ENCODE results near the gene CATSPERB. TPM values are rescaled to one million over a fixed set of nuclear protein-coding genes. Genes with fewer than 3 reads are reported as not detected.
"Not testable (repeated sequence)": the region's sequence is repeated elsewhere in the genome, so short reads cannot be mapped to it uniquely, and the experiment has no call there.

The CATSPERB gene
- total RNA-seq, 1 donor from 2014 or later: 3.0 TPM

DNA sequence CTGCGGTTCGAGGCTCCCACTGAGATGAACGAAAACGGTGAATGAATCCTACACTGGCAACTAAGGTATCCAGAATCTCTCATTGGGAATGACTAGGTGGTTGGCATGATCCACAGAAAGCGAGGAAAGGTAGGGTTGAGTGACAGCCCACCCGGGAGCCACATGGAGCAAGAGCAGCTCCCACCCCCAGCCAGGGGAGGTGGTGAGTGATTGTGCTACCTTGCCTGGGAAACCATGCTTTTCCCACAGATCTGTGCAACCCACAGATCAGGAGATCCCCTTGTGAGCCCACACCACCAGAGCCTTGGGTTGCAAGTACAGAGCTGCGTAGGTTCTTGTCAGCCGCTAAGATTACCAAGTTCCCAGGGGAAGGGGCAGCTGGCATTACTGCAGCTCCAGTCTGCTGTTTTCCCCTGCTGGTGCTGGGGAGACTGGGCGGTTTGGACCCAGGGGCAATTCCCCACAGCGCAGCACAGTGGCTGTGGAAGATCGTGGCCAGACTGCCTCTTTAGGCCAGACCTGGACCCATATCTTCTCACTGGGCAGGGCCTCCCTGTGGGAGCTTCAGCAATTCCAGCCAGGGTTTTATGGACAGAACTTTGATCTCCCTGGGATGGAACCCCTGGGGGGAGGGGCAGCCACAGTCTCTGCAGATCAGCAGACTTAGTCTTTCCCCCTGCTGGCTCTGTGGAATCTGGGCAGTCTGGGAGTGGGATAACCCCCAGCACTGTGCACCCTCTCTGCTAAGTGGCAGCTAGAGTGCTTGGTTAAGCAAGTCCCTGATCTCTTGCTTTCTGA, 177.2 kb downstream of the CATSPERB start:
- TF ChIP-seq, protein P1, sequence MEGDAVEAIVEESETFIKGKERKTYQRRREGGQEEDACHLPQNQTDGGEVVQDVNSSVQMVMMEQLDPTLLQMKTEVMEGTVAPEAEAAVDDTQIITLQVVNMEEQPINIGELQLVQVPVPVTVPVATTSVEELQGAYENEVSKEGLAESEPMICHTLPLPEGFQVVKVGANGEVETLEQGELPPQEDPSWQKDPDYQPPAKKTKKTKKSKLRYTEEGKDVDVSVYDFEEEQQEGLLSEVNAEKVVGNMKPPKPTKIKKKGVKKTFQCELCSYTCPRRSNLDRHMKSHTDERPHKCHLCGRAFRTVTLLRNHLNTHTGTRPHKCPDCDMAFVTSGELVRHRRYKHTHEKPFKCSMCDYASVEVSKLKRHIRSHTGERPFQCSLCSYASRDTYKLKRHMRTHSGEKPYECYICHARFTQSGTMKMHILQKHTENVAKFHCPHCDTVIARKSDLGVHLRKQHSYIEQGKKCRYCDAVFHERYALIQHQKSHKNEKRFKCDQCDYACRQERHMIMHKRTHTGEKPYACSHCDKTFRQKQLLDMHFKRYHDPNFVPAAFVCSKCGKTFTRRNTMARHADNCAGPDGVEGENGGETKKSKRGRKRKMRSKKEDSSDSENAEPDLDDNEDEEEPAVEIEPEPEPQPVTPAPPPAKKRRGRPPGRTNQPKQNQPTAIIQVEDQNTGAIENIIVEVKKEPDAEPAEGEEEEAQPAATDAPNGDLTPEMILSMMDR (IDR thresholded peaks at IDR 0.05): no peak
- no peaks in the 10 kb centered on the region for H3K9me3 ChIP-seq
- DNase-seq (no peak), ATAC-seq (no peak)
- H3K36me3 ChIP-seq: no peaks in the 10 kb centered on the region
- H3K27ac ChIP-seq: no peak overlapping the region
- intact Hi-C loops (cut with DNase I): no loop called here
- H3K4me3 ChIP-seq: no peak overlapping the region
- H3K27me3 ChIP-seq: no peaks in the 10 kb centered on the region
- H3K4me1 ChIP-seq: no peaks in the 10 kb centered on the region

- H3K27me3 ChIP-seq: no peaks in the 10 kb centered on the region
- intact Hi-C loops (cut with DNase I): no loop called here
- DNase-seq (no peak), ATAC-seq (no peak)
- H3K27ac ChIP-seq: no peak overlapping the region
- TF ChIP-seq, protein P1 (IDR thresholded peaks at IDR 0.05): no peak
- no peak overlapping the region for H3K4me3 ChIP-seq
- H3K9me3 ChIP-seq: no peaks in the 10 kb centered on the region
- H3K4me1 ChIP-seq: no peaks in the 10 kb centered on the region
- no peaks in the 10 kb centered on the region for H3K36me3 ChIP-seq
These were observed 183.8 kb downstream of the CATSPERB start for GRCh38 chr14:91548108-91548507.

- TF ChIP-seq, protein P1 (IDR thresholded peaks at IDR 0.05): no peak
- DNase-seq (no peak), ATAC-seq (no peak)
- Histone ChIP-seq H3K4me3 (no peak overlapping the region), H3K4me1 (no peaks in the 10 kb centered on the region), H3K27me3 (no peaks in the 10 kb centered on the region), H3K9me3 (peaks cover 8% of the 10 kb centered on the region), H3K27ac (no peak overlapping the region), H3K36me3 (no peaks in the 10 kb centered on the region)
- intact Hi-C loops (cut with DNase I): no loop called here
These were observed 185.8 kb downstream of the CATSPERB start for GRCh38 chr14:91545946-91546716.

GRCh38 chr14:91545204-91545603, 186.7 kb downstream of the CATSPERB start:
- intact Hi-C loops (cut with DNase I): no loop called here
- no peak overlapping the region for H3K27ac ChIP-seq
- TF ChIP-seq, protein P1 (IDR thresholded peaks at IDR 0.05): no peak
- no peaks in the 10 kb centered on the region for H3K27me3 ChIP-seq
- ATAC-seq (no peak), DNase-seq (no peak)
- no peak overlapping the region for H3K4me3 ChIP-seq
- no peaks in the 10 kb centered on the region for H3K4me1 ChIP-seq
- H3K9me3 ChIP-seq: peaks cover 8% of the 10 kb centered on the region
- H3K36me3 ChIP-seq: no peaks in the 10 kb centered on the region

- no peaks in the 10 kb centered on the region for H3K27me3 ChIP-seq
- no peak overlapping the region for H3K4me3 ChIP-seq
- intact Hi-C loops (cut with DNase I): no loop called here
- H3K9me3 ChIP-seq: no peaks in the 10 kb centered on the region
- TF ChIP-seq, protein P1 (IDR thresholded peaks at IDR 0.05): no peak
- no peak overlapping the region for H3K27ac ChIP-seq
- H3K36me3 ChIP-seq: no peaks in the 10 kb centered on the region
- no peak for ATAC-seq
- no peak for DNase-seq
- no peaks in the 10 kb centered on the region for H3K4me1 ChIP-seq
These were observed 195.6 kb downstream of the CATSPERB start for GRCh38 chr14:91536327-91536726.

DNA sequence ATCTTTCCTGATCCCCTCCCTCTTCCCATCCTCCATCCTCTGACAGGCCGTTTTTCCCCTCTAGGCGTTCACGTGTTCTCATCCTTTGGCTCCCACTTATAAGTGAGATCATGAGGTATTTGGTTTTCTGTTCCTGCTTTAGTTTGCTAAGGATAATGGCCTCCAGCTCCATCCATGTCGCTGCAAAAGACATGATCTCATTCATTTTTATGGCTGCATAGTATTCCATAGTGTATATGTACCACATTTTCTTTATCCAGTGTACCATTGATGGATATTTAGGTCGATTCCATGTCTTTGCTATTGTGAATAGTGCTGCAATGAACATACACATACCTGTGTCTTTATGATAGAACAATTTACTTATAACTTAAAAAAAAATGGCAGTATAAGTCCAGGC, 197.8 kb downstream of the CATSPERB start:
- ATAC-seq; H3K27me3 ChIP-seq; H3K4me3 ChIP-seq; H3K27ac ChIP-seq; H3K36me3 ChIP-seq; H3K4me1 ChIP-seq; H3K9me3 ChIP-seq; intact Hi-C loops (cut with DNase I); DNase-seq: not testable (repeated sequence)

Data from upper lobe of right lung (tissue), 1 donor.